PC-9 (cell line): ENCODE measurements around the gene RINL. TPM values are rescaled to one million over a fixed set of nuclear protein-coding genes. Genes with fewer than 3 reads are reported as not detected.

Experiments used
- BruUV-seq: library from RNA; stranded (reverse); fragments of 400-500 nt; replicated peaks from 2 replicates; lab custom pipeline; 2021; lab: Mats Ljungman, UMichigan
- CTCF ChIA-PET: fragments of 300-600 bp; sonication (Branson Sonifier 250); formaldehyde crosslinking; loops from one replicate; lab custom pipeline; 2022; ENCODE audit warnings: antibody characterized with exemption; lab: Charles Lee
- POLR2A ChIA-PET: fragments of 300-600 bp; sonication (Branson Sonifier 250); formaldehyde crosslinking; loops from one replicate; lab custom pipeline; 2022; ENCODE audit warnings: antibody characterized with exemption; ENCODE audit not compliant: unreplicated experiment; lab: Charles Lee
- DNase-seq, 2 experiments: peaks; one replicate each; pipeline versions ENCODE4 v3.0.0 to v3.0.0-alpha.2; 2015 to 2022; ENCODE audit warnings: mixed read lengths in 1 of 2
- H2AFZ ChIP-seq: fragments of 200-600 bp; sonication (generic); 2 replicates; pipeline ENCODE4 v1.8.1; 2017; ENCODE audit warnings: antibody characterized with exemption
- H3F3A ChIP-seq: fragments of 200-600 bp; sonication (generic); 2 replicates; pipeline ENCODE4 v1.8.1; 2017; ENCODE audit warnings: antibody characterized with exemption, mild to moderate bottlenecking, low read depth; ENCODE audit not compliant: insufficient read depth
- H3K27ac ChIP-seq: fragments of 200-600 bp; sonication (generic); 2 replicates; pipeline ENCODE4 v1.6.1; 2016; ENCODE audit warnings: mixed run types
- H3K27me3 ChIP-seq: fragments of 200-600 bp; sonication (generic); 2 replicates; pipeline ENCODE4 v1.6.1; 2016; ENCODE audit warnings: low read depth, mixed run types; ENCODE audit not compliant: insufficient read depth
- H3K36me3 ChIP-seq: fragments of 200-600 bp; sonication (generic); 2 replicates; pipeline ENCODE4 v1.6.1; 2016; ENCODE audit warnings: low read depth, mixed run types
- H3K4me1 ChIP-seq: fragments of 200-600 bp; sonication (generic); replicated peaks from 2 replicates; pipeline ENCODE4 v1.6.1; 2016; ENCODE audit warnings: mixed run types; ENCODE audit not compliant: insufficient read depth
- H3K4me2 ChIP-seq: fragments of 200-600 bp; sonication (generic); 2 replicates; pipeline ENCODE4 v1.6.1; 2017; ENCODE audit warnings: mixed run types
- H3K4me3 ChIP-seq: fragments of 200-600 bp; sonication (generic); 2 replicates; pipeline ENCODE4 v1.6.1; 2016; ENCODE audit warnings: mixed run types
- H3K79me2 ChIP-seq: fragments of 200-600 bp; sonication (generic); 2 replicates; pipeline ENCODE4 v1.6.1; 2017; ENCODE audit warnings: low read depth, mixed run types
- H3K9me2 ChIP-seq: fragments of 200-600 bp; sonication (generic); 2 replicates; pipeline ENCODE4 v1.8.1; 2017; ENCODE audit warnings: mild to moderate bottlenecking; ENCODE audit not compliant: insufficient read depth
- H3K9me3 ChIP-seq: fragments of 200-600 bp; sonication (generic); 2 replicates; pipeline ENCODE4 v1.8.1; 2016; ENCODE audit warnings: low read depth; ENCODE audit not compliant: insufficient read depth
- H4K20me1 ChIP-seq: fragments of 200-600 bp; sonication (generic); 2 replicates; pipeline ENCODE4 v1.8.1; 2017; ENCODE audit not compliant: insufficient read depth
- EZH2 ChIP-seq: fragments of 200-600 bp; sonication (generic); IDR thresholded peaks from 2 replicates; pipeline ENCODE4 v1.8.0; 2017; ENCODE audit warnings: antibody characterized with exemption, low read depth
- intact Hi-C: fragments of 100-400 bp; cut with micrococcal nuclease; formaldehyde crosslinking; loops from one replicate; pipeline ENCODE4 v1.10.0; 2022; ENCODE audit not compliant: unreplicated experiment
- total RNA-seq: library from RNA; stranded (reverse); gene quantifications from 2 replicates; pipeline ENCODE4 v1.2.3, GENCODE V29; 2021
- TF ChIP-seq, protein P1 (sequence below): fragments of 200-600 bp; sonication (generic); conservative IDR thresholded peaks from 2 replicates; pipeline ENCODE4 v1.6.1; 2017; ENCODE audit warnings: mixed run types, antibody characterized with exemption, mild to moderate bottlenecking, moderate library complexity

The RINL gene
- total RNA-seq, 1 experiment from 2014 or later: 10.3 TPM

DNA sequence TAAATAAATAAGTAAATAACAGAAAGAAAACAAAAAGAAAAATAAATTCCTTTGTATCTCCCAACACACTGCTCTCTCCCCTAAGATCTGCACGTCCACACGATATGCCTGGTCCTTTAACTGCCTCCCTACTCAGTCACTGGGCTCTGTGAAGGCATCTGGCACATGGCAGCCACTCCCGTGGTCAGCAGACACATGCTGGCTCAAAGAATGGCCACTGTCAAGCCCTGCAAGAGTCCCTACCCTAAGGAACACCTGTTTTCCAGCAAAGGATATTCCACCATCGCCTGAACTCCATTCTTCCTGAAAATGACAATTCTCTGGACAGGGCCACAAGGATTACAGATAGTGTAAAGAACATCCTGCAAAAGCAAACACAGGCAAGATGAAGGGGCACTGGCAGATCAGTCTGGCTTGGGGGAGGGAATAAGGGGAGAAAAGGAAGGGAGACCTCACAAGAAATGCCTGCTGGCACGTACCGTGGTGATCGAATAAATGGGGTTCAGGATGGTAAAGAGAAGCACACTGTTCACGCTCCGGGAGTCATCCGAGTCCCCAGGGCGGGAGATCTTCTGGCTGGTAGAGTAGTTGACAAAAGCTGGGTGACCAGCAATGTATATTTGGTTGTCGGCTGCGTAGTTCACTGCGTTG lies 32.6 kb downstream of the RINL start:
- Histone ChIP-seq H3K9me3 (no peaks in the 10 kb centered on the region), H3K27ac (no peak overlapping the region; the same call in 1 of the 2 replicates), H3K36me3 (peaks cover 59% of the 10 kb centered on the region), H3K4me2 (no peak overlapping the region), H3F3A (peaks cover 81% of the 10 kb centered on the region), H3K27me3 (no peaks in the 10 kb centered on the region), H2AFZ (no peak overlapping the region), H3K9me2 (no peaks in the 10 kb centered on the region), H3K79me2 (peaks cover 79% of the 10 kb centered on the region), H3K4me3 (no peak overlapping the region), H4K20me1 (peaks cover 69% of the 10 kb centered on the region), H3K4me1 (peaks cover 26% of the 10 kb centered on the region)
- ChIA-PET CTCF (no interaction called here), POLR2A (no interaction called here)
- TF ChIP-seq, protein P1, sequence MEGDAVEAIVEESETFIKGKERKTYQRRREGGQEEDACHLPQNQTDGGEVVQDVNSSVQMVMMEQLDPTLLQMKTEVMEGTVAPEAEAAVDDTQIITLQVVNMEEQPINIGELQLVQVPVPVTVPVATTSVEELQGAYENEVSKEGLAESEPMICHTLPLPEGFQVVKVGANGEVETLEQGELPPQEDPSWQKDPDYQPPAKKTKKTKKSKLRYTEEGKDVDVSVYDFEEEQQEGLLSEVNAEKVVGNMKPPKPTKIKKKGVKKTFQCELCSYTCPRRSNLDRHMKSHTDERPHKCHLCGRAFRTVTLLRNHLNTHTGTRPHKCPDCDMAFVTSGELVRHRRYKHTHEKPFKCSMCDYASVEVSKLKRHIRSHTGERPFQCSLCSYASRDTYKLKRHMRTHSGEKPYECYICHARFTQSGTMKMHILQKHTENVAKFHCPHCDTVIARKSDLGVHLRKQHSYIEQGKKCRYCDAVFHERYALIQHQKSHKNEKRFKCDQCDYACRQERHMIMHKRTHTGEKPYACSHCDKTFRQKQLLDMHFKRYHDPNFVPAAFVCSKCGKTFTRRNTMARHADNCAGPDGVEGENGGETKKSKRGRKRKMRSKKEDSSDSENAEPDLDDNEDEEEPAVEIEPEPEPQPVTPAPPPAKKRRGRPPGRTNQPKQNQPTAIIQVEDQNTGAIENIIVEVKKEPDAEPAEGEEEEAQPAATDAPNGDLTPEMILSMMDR: no peak
- TF ChIP-seq EZH2: no peak
- BruUV-seq: no TSS peak
- no peak for DNase-seq
- intact Hi-C loops: no loop called here

DNA sequence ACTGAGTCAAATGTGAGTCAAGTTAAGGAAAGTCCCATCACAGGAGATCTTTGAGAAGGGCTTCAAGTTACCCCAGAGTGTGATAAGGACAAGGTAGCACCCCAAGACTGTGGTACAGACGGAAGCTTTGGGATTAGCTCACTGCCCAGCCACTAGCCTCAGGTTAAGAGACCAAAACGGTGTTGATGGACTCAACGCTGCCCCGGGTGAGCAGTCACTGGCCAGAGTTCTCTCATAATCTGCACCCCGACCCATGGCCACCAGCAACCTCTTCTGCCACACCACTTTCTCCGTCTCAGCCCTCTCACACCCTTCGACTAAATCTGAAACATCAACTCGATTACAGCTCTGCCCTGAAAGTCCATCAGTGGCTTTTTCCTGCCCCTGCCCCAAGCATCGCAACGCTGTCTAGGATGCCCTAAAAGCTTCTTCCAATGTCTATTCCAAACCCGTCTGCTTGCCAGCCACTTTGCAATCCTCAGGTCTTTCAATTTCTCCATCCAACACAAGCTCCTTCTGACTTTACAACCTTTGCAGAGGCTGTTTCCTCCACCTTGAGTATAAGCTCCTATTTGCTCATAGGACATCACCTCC lies 33.9 kb downstream of the RINL start:
- ChIA-PET POLR2A (interaction anchor here (0.6 to 0.7 kb wide), 2 partner anchors 141 to 153 kb away, joined by 4 to 16 read pairs; no protein-coding TSS in a partner anchor), CTCF (interaction anchor here (0.6 kb wide), 1 partner anchor 42 kb away, joined by 5 read pairs; no protein-coding TSS in a partner anchor)
- Histone ChIP-seq H3K4me3 (no peak overlapping the region), H4K20me1 (peaks cover 69% of the 10 kb centered on the region), H3K79me2 (peaks cover 79% of the 10 kb centered on the region), H3K27me3 (no peaks in the 10 kb centered on the region), H3F3A (peaks cover 92% of the 10 kb centered on the region), H3K9me3 (no peaks in the 10 kb centered on the region), H3K4me1 (peaks cover 32% of the 10 kb centered on the region), H3K4me2 (no peak overlapping the region), H3K27ac (no peak overlapping the region; the same call in 1 of the 2 replicates), H3K36me3 (peaks cover 63% of the 10 kb centered on the region), H3K9me2 (no peaks in the 10 kb centered on the region), H2AFZ (no peak overlapping the region)
- intact Hi-C loops: no loop called here
- BruUV-seq: no TSS peak
- DNase-seq: no peak
- no peak for TF ChIP-seq EZH2
- TF ChIP-seq, protein P1: no peak

DNA sequence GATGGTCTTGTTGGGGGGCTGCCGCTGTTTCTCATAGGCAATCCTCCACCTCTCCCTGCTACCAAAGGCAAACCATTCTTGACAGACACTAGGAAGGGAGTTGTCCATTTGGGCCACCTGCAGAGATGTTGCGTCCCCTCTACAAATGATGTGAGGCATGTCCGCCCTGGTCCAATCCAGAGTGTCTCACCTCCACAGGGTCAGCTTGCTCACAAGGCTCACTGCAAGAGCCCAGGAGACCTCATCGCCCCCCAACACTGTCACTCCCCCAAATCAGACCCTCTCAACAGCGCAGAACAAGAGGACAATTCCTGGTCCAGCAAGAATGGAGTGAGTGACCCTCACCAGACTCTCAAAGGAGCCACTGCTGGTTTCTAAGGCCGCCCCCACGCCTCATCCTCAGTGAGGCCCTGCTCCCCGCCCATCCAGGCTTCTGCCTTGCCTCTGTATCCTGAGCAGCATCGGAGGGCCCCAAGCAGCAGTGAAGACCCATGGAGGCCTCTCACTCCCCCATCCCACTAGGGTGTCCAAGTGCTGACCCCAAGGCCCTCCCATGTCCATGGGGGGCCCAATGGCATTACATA lies 34.8 kb downstream of the RINL start:
- Histone ChIP-seq H3K27me3 (no peaks in the 10 kb centered on the region), H4K20me1 (peaks cover 61% of the 10 kb centered on the region), H3K4me3 (no peak overlapping the region), H3K36me3 (peaks cover 64% of the 10 kb centered on the region), H3F3A (peaks cover 92% of the 10 kb centered on the region), H3K79me2 (peaks cover 70% of the 10 kb centered on the region), H3K4me2 (no peak overlapping the region), H3K9me3 (no peaks in the 10 kb centered on the region), H2AFZ (no peak overlapping the region), H3K4me1 (peaks cover 38% of the 10 kb centered on the region), H3K9me2 (no peaks in the 10 kb centered on the region), H3K27ac (no peak overlapping the region; the same call in 1 of the 2 replicates)
- intact Hi-C loops: no loop called here
- CTCF ChIA-PET: no interaction called here
- BruUV-seq: no TSS peak
- DNase-seq: no peak
- POLR2A ChIA-PET: no interaction called here
- TF ChIP-seq, protein P1: no peak
- no peak for TF ChIP-seq EZH2
